ENCODE measurements around the gene APEX1. TPM values are rescaled to one million over a fixed set of nuclear protein-coding genes. Genes with fewer than 3 reads are reported as not detected.
"Not testable (repeated sequence)": the region's sequence is repeated elsewhere in the genome, so short reads cannot be mapped to it uniquely, and the experiment has no call there.

APEX1 gene
- total and polyA plus RNA-seq, 4 donors: 51.1 to 122 (median 75.4) TPM

DNA sequence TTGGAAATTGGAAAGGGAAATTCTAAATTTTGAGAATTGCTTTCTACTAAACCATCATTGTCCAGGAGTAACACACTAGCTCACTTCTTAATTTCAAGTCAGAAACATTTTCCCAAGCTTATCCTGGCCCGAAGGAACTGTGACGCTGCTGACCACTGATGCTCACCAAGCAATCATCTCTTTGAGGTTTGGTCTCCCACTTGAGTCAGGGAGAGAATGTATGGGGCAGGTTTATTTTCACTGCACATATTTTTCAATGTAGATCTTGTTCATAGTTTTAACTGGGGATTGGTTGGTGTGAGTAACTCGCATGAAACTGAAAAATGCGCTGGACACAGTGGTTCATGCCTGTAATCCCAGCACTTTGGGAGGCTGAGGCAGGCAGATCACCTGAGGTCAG, 37.5 kb downstream of the APEX1 start:
- no peak overlapping the region for H3K4me3 ChIP-seq (ENCODE audit: low read length in 2 of 2)
- 90 to 94% methylated on average over 4 of the region's 4 CpGs for WGBS, 2 donors
- H3K27me3 ChIP-seq (ENCODE audit: control insufficient read depth in 1 of 2, insufficient read depth in 2 of 2, low read length in 1 of 2): peaks cover 0 to 2% of the 10 kb centered on the region in 2 donors
- H3K9me3 ChIP-seq (ENCODE audit: control insufficient read depth, low read length): peaks cover 1% of the 10 kb centered on the region
- ATAC-seq (ENCODE audit: low FRiP score): no peak
- H3K36me3 ChIP-seq (ENCODE audit: control insufficient read depth in 1 of 2, insufficient read depth in 2 of 2, low read length in 1 of 2): no peaks in the 10 kb centered on the region
- intact Hi-C loops (cut with DNase I): no loop called here
- no peak overlapping the region for H3K27ac ChIP-seq (ENCODE audit: low read depth in 1 of 2, low read length in 2 of 2)
- no peaks in the 10 kb centered on the region for H3K4me1 ChIP-seq (ENCODE audit: control insufficient read depth in 1 of 2, insufficient read depth in 2 of 2, low read length in 2 of 2)
- no peak for DNase-seq

DNA sequence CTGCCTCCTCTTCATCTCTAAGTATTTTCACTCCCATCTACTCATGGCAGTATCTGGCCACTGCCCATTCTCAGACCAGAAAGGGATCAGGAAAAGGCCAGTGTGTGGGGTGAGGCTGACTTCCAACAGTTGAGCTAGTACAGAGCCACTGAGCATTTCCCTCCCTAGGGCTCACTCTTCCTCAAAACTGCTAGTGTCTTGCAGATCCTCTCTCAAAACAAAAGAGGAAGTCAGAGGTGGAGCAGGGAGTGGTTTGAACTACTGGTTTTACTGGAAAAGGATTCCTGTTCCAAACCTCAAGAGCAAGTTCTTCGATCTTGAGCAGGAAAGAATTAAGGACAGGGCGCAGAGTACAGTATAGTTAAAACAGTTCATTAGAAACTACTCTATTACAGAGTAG, 38.6 kb downstream of the APEX1 start:
- H3K27me3 ChIP-seq (ENCODE audit: control insufficient read depth in 1 of 2, insufficient read depth in 2 of 2, low read length in 1 of 2): no peaks in the 10 kb centered on the region
- H3K36me3 ChIP-seq (ENCODE audit: control insufficient read depth in 1 of 2, insufficient read depth in 2 of 2, low read length in 1 of 2): no peaks in the 10 kb centered on the region
- H3K27ac ChIP-seq (ENCODE audit: low read depth in 1 of 2, low read length in 2 of 2): no peak overlapping the region
- whole genome bisulfite sequencing, 2 donors: 61 to 90% methylated on average over 2 of the region's 2 CpGs
- intact Hi-C loops (cut with DNase I): no loop called here
- ATAC-seq (ENCODE audit: low FRiP score): no peak
- H3K9me3 ChIP-seq (ENCODE audit: control insufficient read depth, low read length): peaks cover 1% of the 10 kb centered on the region
- no peaks in the 10 kb centered on the region for H3K4me1 ChIP-seq (ENCODE audit: control insufficient read depth in 1 of 2, insufficient read depth in 2 of 2, low read length in 2 of 2)
- DNase-seq: peak in 1 of 2 donors; percentile 52
- H3K4me3 ChIP-seq (ENCODE audit: low read length in 2 of 2): no peak overlapping the region

DNA sequence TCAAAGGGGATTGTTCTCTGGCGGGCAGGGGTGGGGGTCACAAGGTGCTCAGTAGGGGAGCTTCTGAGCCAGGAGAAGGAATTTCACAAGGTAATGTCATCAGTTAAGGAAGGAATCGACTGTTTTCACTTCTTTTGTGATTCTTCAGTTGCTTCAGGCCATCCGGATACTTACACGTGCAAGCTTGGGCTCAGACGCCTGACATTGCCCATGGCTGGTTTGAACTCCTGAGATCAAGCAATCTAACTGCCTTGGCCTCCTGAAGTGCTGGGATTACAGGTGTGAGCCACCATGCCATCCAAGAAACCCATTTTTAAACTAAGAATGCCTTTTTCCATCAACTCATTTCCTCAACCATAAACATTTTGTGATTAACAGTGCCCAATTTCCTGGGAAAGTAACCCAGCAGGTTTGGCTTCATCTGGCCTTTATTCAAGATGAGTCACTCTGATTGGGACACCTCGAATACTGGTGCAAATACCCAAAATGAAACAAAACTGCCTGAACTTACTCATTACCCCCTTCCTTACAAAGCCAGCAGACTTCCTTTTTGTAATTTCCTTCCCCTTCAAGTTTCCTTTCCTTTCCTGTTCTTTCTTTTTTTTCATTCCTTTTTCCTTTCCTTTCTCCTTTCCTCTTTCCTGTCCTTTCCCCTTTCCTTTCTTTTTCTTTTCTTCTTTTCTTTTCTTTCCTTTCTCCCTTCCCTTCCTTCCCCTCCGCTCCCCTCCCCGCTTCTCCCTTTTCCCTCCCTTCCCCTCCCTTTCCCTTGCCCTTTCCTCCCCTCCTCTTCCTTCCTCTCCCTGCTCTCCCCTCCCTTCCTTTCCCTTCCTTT, 40.1 kb downstream of the APEX1 start:
- H3K4me1 ChIP-seq (ENCODE audit: control insufficient read depth in 1 of 2, insufficient read depth in 2 of 2, low read length in 2 of 2): no peaks in the 10 kb centered on the region
- intact Hi-C loops (cut with DNase I): no loop called here
- no peaks in the 10 kb centered on the region for H3K9me3 ChIP-seq (ENCODE audit: control insufficient read depth, low read length)
- no peaks in the 10 kb centered on the region for H3K36me3 ChIP-seq (ENCODE audit: control insufficient read depth in 1 of 2, insufficient read depth in 2 of 2, low read length in 1 of 2)
- H3K27me3 ChIP-seq (ENCODE audit: control insufficient read depth in 1 of 2, insufficient read depth in 2 of 2, low read length in 1 of 2): no peaks in the 10 kb centered on the region
- ATAC-seq (ENCODE audit: low FRiP score) (no peak), DNase-seq (no peak)
- H3K4me3 ChIP-seq (ENCODE audit: low read length in 2 of 2): no peak overlapping the region
- 70 to 78% methylated on average over 8 of the region's 8 CpGs for WGBS, 2 donors
- no peak overlapping the region for H3K27ac ChIP-seq (ENCODE audit: low read depth in 1 of 2, low read length in 2 of 2)

DNA sequence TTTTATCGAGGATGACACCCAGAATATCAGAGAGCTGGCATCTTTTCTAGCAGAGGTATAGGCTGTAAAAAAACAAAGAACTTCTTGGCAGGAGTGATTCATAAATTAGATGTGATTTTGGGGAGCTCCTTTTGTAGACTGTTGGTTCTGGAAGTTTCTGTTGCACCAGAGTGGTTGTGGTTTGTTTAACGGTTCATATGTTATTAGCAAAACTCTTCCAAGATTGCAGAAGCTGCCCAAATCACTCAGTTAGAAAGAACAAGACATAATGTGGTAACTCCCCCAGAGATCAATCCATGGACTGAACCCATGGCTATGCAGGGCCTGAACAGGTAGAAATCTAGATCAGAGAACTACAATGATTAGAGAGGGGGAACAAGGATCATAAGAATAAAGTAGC, 43.6 kb downstream of the APEX1 start:
- DNase-seq (no peak), ATAC-seq (ENCODE audit: low FRiP score) (no peak)
- no peaks in the 10 kb centered on the region for H3K27me3 ChIP-seq (ENCODE audit: control insufficient read depth in 1 of 2, insufficient read depth in 2 of 2, low read length in 1 of 2)
- H3K4me3 ChIP-seq (ENCODE audit: low read length in 2 of 2): no peak overlapping the region
- H3K36me3 ChIP-seq (ENCODE audit: control insufficient read depth in 1 of 2, insufficient read depth in 2 of 2, low read length in 1 of 2): no peaks in the 10 kb centered on the region
- no peak overlapping the region for H3K27ac ChIP-seq (ENCODE audit: low read depth in 1 of 2, low read length in 2 of 2)
- intact Hi-C loops (cut with DNase I): no loop called here
- no peaks in the 10 kb centered on the region for H3K4me1 ChIP-seq (ENCODE audit: control insufficient read depth in 1 of 2, insufficient read depth in 2 of 2, low read length in 2 of 2)
- H3K9me3 ChIP-seq (ENCODE audit: control insufficient read depth, low read length): no peaks in the 10 kb centered on the region
- WGBS, 2 donors: 73 to 80% methylated on average over 2 of the region's 2 CpGs

DNA sequence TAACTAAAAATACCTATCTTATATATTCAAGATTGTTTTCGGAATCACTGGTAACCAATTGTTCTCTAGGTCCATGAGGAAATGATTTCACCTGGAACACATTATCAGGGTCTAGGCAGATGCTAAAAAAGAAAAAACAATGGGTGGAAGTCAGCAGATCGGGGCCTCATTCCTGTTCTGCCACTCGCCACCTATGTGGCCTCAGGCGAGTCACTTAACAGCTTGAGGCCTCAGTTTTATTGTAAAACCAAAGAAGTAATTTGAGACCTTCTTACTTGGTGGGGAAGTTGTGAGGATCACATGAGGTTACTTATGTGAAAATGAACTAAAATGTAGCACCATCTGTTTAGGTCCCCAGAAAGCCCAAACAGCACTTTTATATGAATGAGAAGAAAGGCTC, 44.1 kb downstream of the APEX1 start:
- no peaks in the 10 kb centered on the region for H3K27me3 ChIP-seq (ENCODE audit: control insufficient read depth in 1 of 2, insufficient read depth in 2 of 2, low read length in 1 of 2)
- no peak overlapping the region for H3K27ac ChIP-seq (ENCODE audit: low read depth in 1 of 2, low read length in 2 of 2)
- no peaks in the 10 kb centered on the region for H3K4me1 ChIP-seq (ENCODE audit: control insufficient read depth in 1 of 2, insufficient read depth in 2 of 2, low read length in 2 of 2)
- H3K36me3 ChIP-seq (ENCODE audit: control insufficient read depth in 1 of 2, insufficient read depth in 2 of 2, low read length in 1 of 2): no peaks in the 10 kb centered on the region
- 61 to 63% methylated on average over 4 of the region's 4 CpGs for WGBS, 2 donors
- DNase-seq: no peak
- intact Hi-C loops (cut with DNase I): no loop called here
- ATAC-seq (ENCODE audit: low FRiP score): no peak
- H3K4me3 ChIP-seq (ENCODE audit: low read length in 2 of 2): no peak overlapping the region
- H3K9me3 ChIP-seq (ENCODE audit: control insufficient read depth, low read length): no peaks in the 10 kb centered on the region

DNA sequence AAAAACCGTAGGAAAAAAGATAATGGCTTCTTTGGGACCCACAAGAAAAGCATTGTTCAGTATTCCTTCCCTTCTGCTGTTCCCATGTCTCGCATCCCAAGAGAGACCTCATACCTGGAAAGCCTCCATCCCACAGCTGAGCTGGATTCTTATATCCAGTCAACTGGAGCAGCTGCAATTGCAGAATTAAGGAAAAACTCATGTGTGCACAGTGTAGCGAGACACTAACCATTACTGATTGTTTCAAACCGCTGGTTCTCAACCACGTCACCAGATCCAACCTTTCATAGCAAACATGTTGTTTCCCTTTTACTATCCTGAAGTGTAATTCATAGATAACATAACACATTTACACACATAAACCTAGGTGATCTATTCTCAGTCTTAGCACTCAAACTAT, 44.9 kb downstream of the APEX1 start:
- Histone ChIP-seq H3K4me1 (ENCODE audit: control insufficient read depth in 1 of 2, insufficient read depth in 2 of 2, low read length in 2 of 2) (no peaks in the 10 kb centered on the region), H3K36me3 (ENCODE audit: control insufficient read depth in 1 of 2, insufficient read depth in 2 of 2, low read length in 1 of 2) (no peaks in the 10 kb centered on the region), H3K4me3 (ENCODE audit: low read length in 2 of 2) (no peak overlapping the region), H3K27me3 (ENCODE audit: control insufficient read depth in 1 of 2, insufficient read depth in 2 of 2, low read length in 1 of 2) (no peaks in the 10 kb centered on the region), H3K9me3 (ENCODE audit: control insufficient read depth, low read length) (no peaks in the 10 kb centered on the region), H3K27ac (ENCODE audit: low read depth in 1 of 2, low read length in 2 of 2) (no peak overlapping the region)
- WGBS, 2 donors: 83 to 85% methylated on average over 5 of the region's 5 CpGs
- DNase-seq: no peak
- intact Hi-C loops (cut with DNase I): no loop called here
- no peak for ATAC-seq (ENCODE audit: low FRiP score)

DNA sequence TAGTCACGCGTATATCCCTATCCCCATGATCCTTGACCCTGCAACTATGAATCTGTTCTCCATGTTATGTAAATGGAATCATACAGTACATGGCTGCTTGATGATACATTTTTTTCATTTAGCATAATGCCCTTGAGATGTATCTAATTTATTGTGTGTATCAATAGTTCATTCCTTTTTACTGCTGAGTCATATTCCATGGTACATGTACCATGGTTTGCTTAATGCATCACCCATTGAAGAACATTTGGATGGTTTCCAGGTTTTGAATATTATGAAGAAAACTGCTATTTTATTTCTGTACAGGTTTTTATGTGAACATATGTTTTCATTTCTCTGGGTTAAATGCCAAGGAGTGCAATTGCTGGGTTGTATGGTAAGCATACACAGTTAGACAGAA, 46.3 kb downstream of the APEX1 start:
- WGBS, 2 donors: 94 to 98% methylated on average over 2 of the region's 2 CpGs
- Histone ChIP-seq H3K9me3 (ENCODE audit: control insufficient read depth, low read length) (no peaks in the 10 kb centered on the region), H3K4me3 (ENCODE audit: low read length in 2 of 2) (no peak overlapping the region), H3K4me1 (ENCODE audit: control insufficient read depth in 1 of 2, insufficient read depth in 2 of 2, low read length in 2 of 2) (no peaks in the 10 kb centered on the region), H3K36me3 (ENCODE audit: control insufficient read depth in 1 of 2, insufficient read depth in 2 of 2, low read length in 1 of 2) (no peaks in the 10 kb centered on the region), H3K27ac (ENCODE audit: low read depth in 1 of 2, low read length in 2 of 2) (no peak overlapping the region), H3K27me3 (ENCODE audit: control insufficient read depth in 1 of 2, insufficient read depth in 2 of 2, low read length in 1 of 2) (no peaks in the 10 kb centered on the region)
- ATAC-seq (ENCODE audit: low FRiP score): no peak
- DNase-seq: no peak
- intact Hi-C loops (cut with DNase I): no loop called here

DNA sequence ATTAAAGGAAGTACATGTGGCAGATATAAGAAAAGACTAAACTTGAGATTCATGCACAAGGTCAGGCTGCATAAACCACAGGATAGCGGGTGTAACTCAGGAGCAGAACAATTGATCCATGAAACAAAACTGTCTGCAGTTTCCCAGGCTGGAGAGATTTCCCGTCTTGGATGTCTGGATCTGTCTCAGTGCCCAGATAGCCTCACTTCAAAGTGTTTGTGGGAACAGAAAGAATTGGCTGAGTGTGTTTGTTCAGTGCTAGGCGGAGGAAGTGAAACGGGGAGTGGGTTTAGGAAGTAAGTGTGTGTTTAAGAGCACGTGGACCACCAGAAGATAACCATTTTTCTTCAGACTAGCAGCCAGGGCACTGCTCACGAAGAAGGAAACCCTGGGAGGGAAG, 48.9 kb downstream of the APEX1 start:
- Histone ChIP-seq H3K4me3 (ENCODE audit: low read length in 2 of 2) (no peak overlapping the region), H3K36me3 (ENCODE audit: control insufficient read depth in 1 of 2, insufficient read depth in 2 of 2, low read length in 1 of 2) (no peaks in the 10 kb centered on the region), H3K4me1 (ENCODE audit: control insufficient read depth in 1 of 2, insufficient read depth in 2 of 2, low read length in 2 of 2) (no peaks in the 10 kb centered on the region), H3K27me3 (ENCODE audit: control insufficient read depth in 1 of 2, insufficient read depth in 2 of 2, low read length in 1 of 2) (no peaks in the 10 kb centered on the region), H3K9me3 (ENCODE audit: control insufficient read depth, low read length) (no peaks in the 10 kb centered on the region), H3K27ac (ENCODE audit: low read depth in 1 of 2, low read length in 2 of 2) (no peak overlapping the region)
- intact Hi-C loops (cut with DNase I): no loop called here
- 20 to 35% methylated on average over 6 of the region's 6 CpGs for WGBS, 2 donors
- DNase-seq: no peak
- ATAC-seq (ENCODE audit: low FRiP score): no peak

DNA sequence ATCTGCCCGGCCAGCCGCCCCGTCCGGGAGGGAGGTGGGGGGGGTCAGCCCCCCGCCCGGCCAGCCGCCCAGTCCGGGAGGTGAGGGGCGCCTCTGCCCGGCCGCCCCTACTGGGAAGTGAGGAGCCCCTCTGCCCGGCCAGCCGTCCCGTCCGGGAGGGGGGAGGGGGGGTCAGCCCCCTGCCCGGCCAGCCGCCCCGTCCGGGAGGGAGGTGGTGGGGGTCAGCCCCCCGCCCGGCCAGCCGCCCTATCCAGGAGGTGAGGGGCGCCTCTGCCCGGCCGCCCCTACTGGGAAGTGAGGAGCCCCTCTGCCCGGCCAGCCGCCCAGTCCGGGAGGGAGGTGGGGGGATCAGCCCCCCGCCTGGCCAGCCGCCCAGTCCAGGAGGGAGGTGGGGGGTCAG, 51.2 kb downstream of the APEX1 start:
- H3K9me3 ChIP-seq (ENCODE audit: control insufficient read depth, low read length); intact Hi-C loops (cut with DNase I); H3K27me3 ChIP-seq (ENCODE audit: control insufficient read depth in 1 of 2, insufficient read depth in 2 of 2, low read length in 1 of 2); DNase-seq; H3K27ac ChIP-seq (ENCODE audit: low read depth in 1 of 2, low read length in 2 of 2); H3K36me3 ChIP-seq (ENCODE audit: control insufficient read depth in 1 of 2, insufficient read depth in 2 of 2, low read length in 1 of 2); H3K4me1 ChIP-seq (ENCODE audit: control insufficient read depth in 1 of 2, insufficient read depth in 2 of 2, low read length in 2 of 2); H3K4me3 ChIP-seq (ENCODE audit: low read length in 2 of 2); ATAC-seq (ENCODE audit: low FRiP score): not testable (repeated sequence)
- 93 to 96% methylated on average over 3 to 30 of the region's 30 CpGs for WGBS, 2 donors
